MM.1S (cell line): ENCODE data around the gene COBL.

Experiments used
- EZH2 ChIP-seq: fragments of 300-600 bp; sonication (generic); optimal IDR thresholded peaks from 2 replicates; pipeline ENCODE3; 2017; ENCODE audit warnings: low read depth, mild to moderate bottlenecking, antibody characterized with exemption, low read length, mixed read lengths
- TF ChIP-seq, protein P1 (sequence below): fragments of 300-600 bp; sonication (generic); IDR thresholded peaks from 2 replicates; pipeline ENCODE4 v1.5.1; 2016; ENCODE audit warnings: antibody characterized with exemption, low read length, mixed read lengths

GRCh38 chr7:51270965-51271364 is 45.6 kb downstream of the COBL start:
- TF ChIP-seq, protein P1, sequence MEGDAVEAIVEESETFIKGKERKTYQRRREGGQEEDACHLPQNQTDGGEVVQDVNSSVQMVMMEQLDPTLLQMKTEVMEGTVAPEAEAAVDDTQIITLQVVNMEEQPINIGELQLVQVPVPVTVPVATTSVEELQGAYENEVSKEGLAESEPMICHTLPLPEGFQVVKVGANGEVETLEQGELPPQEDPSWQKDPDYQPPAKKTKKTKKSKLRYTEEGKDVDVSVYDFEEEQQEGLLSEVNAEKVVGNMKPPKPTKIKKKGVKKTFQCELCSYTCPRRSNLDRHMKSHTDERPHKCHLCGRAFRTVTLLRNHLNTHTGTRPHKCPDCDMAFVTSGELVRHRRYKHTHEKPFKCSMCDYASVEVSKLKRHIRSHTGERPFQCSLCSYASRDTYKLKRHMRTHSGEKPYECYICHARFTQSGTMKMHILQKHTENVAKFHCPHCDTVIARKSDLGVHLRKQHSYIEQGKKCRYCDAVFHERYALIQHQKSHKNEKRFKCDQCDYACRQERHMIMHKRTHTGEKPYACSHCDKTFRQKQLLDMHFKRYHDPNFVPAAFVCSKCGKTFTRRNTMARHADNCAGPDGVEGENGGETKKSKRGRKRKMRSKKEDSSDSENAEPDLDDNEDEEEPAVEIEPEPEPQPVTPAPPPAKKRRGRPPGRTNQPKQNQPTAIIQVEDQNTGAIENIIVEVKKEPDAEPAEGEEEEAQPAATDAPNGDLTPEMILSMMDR, result no peak
- TF ChIP-seq EZH2, result no peak
